Keratinocyte (primary cell): Measurements from ENCODE around the gene DNHD1.

Source experiments
- EZH2 ChIP-seq: IDR thresholded peaks from one replicate; pipeline ENCODE4 v1.6.1; 2012; ENCODE audit warnings: inconsistent platforms, mild to moderate bottlenecking, low read length, moderate library complexity
- TF ChIP-seq, protein P1 (sequence below), 3 experiments: IDR thresholded peaks in 1 of 3; conservative IDR thresholded peaks in 1 of 3; optimal IDR thresholded peaks in 1 of 3; 2 replicates in 2 of 3; 3 replicates in 1 of 3; pipeline versions ENCODE3 to v1.5.1; 2011; ENCODE audit warnings: low read length in 3 of 3, mild to moderate bottlenecking in 3 of 3, moderate library complexity in 2 of 3, control low read depth in 1 of 3, inconsistent platforms in 1 of 3; ENCODE audit not compliant: insufficient read depth in 2 of 3; ENCODE audit errors: extremely low read depth in 1 of 3

DNA sequence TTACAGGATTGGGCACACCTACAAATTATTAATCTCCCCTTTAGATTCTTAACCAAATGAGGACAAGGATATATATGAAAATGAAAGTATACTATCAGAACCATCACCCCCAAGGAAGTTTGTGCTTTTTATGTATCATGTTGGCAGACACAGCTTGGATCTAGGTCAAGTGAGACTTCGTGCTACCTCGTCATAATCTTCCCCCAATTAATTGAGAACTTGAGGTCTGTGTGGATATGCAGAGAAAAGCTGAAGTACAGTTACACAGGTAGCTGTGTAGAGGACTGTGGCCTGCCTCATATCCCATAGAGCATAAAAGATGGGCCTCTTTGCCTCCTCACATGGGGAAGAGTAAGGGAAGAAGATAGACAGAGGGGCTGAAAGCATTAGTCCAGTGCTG, 45.6 kb downstream of the DNHD1 start:
- TF ChIP-seq, protein P1, sequence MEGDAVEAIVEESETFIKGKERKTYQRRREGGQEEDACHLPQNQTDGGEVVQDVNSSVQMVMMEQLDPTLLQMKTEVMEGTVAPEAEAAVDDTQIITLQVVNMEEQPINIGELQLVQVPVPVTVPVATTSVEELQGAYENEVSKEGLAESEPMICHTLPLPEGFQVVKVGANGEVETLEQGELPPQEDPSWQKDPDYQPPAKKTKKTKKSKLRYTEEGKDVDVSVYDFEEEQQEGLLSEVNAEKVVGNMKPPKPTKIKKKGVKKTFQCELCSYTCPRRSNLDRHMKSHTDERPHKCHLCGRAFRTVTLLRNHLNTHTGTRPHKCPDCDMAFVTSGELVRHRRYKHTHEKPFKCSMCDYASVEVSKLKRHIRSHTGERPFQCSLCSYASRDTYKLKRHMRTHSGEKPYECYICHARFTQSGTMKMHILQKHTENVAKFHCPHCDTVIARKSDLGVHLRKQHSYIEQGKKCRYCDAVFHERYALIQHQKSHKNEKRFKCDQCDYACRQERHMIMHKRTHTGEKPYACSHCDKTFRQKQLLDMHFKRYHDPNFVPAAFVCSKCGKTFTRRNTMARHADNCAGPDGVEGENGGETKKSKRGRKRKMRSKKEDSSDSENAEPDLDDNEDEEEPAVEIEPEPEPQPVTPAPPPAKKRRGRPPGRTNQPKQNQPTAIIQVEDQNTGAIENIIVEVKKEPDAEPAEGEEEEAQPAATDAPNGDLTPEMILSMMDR (optimal IDR thresholded peaks at IDR 0.05 in 1 of 3, IDR thresholded peaks at IDR 0.05 in 1 of 3, conservative IDR thresholded peaks at IDR 0.05 in 1 of 3; ENCODE audit: extremely low read depth in 1 of 3, insufficient read depth in 2 of 3, low read length in 3 of 3): no peak
- TF ChIP-seq EZH2: no peak
